Iris pigment epithelial cell (primary cell): ENCODE measurements around the gene IMPG1.
A peak's percentile ranks its signal among the peaks of the same experiment; 100 is the strongest.

Experiments used
- DNase-seq: peaks from one replicate; pipeline ENCODE4 v3.0.0-alpha.2; 2011; ENCODE audit warnings: low read depth

The IMPG1 gene

GRCh38 chr6:76072562-76072961 lies at the start of gene IMPG1:
Gene IMPG1, minus strand, starts transcription at chr6:76072662. Its CDS starts 174 bp downstream, at chr6:76072488.
- DNase-seq = no peak

- DNase-seq = no peak
Measured at GRCh38 chr6:76120302-76120701, 47.8 kb upstream of the IMPG1 start.

GRCh38 chr6:76073281-76073680 lies 819 bp upstream of the IMPG1 start:
- no peak for DNase-seq

- DNase-seq = no peak
Measured at GRCh38 chr6:76057469-76057868, 15.0 kb downstream of the IMPG1 start.

GRCh38 chr6:76052314-76052713 lies 20.1 kb downstream of the IMPG1 start:
- DNase-seq = no peak

- DNase-seq = no peak
Measured at GRCh38 chr6:76043690-76044089, 28.8 kb downstream of the IMPG1 start.

- DNase-seq = no peak
Measured at GRCh38 chr6:76035713-76036112, 36.7 kb downstream of the IMPG1 start.

GRCh38 chr6:76026101-76026500 lies 46.4 kb downstream of the IMPG1 start:
- peak; percentile 12 for DNase-seq

GRCh38 chr6:76014626-76015530 lies 57.6 kb downstream of the IMPG1 start:
- no peak for DNase-seq

- no peak for DNase-seq
Measured at GRCh38 chr6:76004202-76004601, 68.3 kb downstream of the IMPG1 start.

GRCh38 chr6:76003686-76004085 lies 68.8 kb downstream of the IMPG1 start:
- DNase-seq = no peak

GRCh38 chr6:76003113-76003512 lies 69.3 kb downstream of the IMPG1 start:
- DNase-seq = no peak

- DNase-seq = no peak
Measured at GRCh38 chr6:76000629-76001028, 71.8 kb downstream of the IMPG1 start.

GRCh38 chr6:75997696-75998095 lies 74.8 kb downstream of the IMPG1 start:
- peak; percentile 6 for DNase-seq

GRCh38 chr6:75993236-75994162 lies 79.0 kb downstream of the IMPG1 start:
- no peak for DNase-seq

GRCh38 chr6:75991941-75992340 lies 80.5 kb downstream of the IMPG1 start:
- no peak for DNase-seq

- DNase-seq = no peak
Measured at GRCh38 chr6:75986935-75987334, 85.5 kb downstream of the IMPG1 start.

GRCh38 chr6:75975904-75976303 lies 96.6 kb downstream of the IMPG1 start:
- DNase-seq = no peak

- DNase-seq = no peak
Measured at GRCh38 chr6:75970093-75970492, 102.4 kb downstream of the IMPG1 start.

- no peak for DNase-seq
Measured at GRCh38 chr6:75968143-75968542, 104.3 kb downstream of the IMPG1 start.

GRCh38 chr6:75963569-75963968 lies 108.9 kb downstream of the IMPG1 start:
- DNase-seq = no peak

GRCh38 chr6:75952128-75952527 lies 120.3 kb downstream of the IMPG1 start:
- no peak for DNase-seq

GRCh38 chr6:75947935-75948334 lies 124.5 kb downstream of the IMPG1 start:
- no peak for DNase-seq
